ENCODE data around the gene INSL3.

The INSL3 gene

GRCh38 chr19:17860993-17861360 lies 39.7 kb upstream of the INSL3 start:
- no CpG with 5 or more reads among the region's 7 CpGs for WGBS (ENCODE audit: insufficient coverage, insufficient read length)
- Histone ChIP-seq H3K4me3 (ENCODE audit: low read length) (peak overlapping the region; percentile 96; the same call in 1 of the 2 replicates), H3K27me3 (ENCODE audit: control insufficient read depth, insufficient read depth, low read length) (no peaks in the 10 kb centered on the region), H3K27ac (ENCODE audit: low read length) (no peak overlapping the region), H3K9me3 (ENCODE audit: control insufficient read depth, insufficient read depth, low read length) (no peaks in the 10 kb centered on the region), H3K4me1 (ENCODE audit: control insufficient read depth, insufficient read depth, low read length) (0 out of 2 replicates have a peak, but pooled peaks cover 2% of the 10 kb centered on the region), H3K36me3 (ENCODE audit: control insufficient read depth, insufficient read depth, low read length) (peaks cover 29% of the 10 kb centered on the region)
- no peak for DNase-seq (ENCODE audit: low read depth, low spot score)

DNA sequence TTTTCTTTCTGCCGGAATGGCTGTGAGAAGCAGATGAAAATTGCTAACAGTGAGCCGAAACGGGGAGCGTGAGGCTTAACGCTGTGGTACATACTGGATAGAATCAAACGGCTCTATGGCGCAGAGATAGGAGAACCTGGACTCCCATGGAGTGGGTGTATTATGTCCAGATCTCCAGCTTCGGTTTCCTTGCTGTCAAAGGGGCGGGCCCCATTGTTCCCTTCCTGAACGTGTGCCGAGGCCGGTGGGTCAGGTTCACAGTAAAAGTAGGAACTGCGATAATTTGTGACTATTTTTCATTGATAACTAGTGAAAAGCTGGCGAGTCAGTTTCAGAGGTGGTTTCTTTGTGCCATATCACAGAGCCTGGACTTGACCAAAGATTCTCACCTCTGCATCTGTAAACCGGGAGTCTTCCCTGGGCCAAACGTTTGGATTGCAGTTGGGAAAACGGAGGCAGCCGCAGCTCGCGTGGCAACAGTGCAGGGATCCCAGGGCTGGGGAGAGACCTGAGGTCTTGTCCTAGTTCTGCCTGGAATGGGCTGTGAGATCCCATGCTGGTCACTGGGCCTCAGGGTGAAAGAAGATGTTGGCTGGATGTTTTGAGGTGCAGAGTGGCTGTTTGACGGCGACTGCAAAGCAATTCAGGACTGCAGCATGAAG lies 39.1 kb upstream of the INSL3 start:
- no CpG with 5 or more reads among the region's 22 CpGs for WGBS (ENCODE audit: insufficient coverage, insufficient read length)
- Histone ChIP-seq H3K36me3 (ENCODE audit: control insufficient read depth, insufficient read depth, low read length) (peaks cover 29% of the 10 kb centered on the region), H3K4me1 (ENCODE audit: control insufficient read depth, insufficient read depth, low read length) (no peaks in the 10 kb centered on the region), H3K9me3 (ENCODE audit: control insufficient read depth, insufficient read depth, low read length) (no peaks in the 10 kb centered on the region), H3K27ac (ENCODE audit: low read length) (no peak overlapping the region), H3K4me3 (ENCODE audit: low read length) (peak overlapping the region; percentile 96), H3K27me3 (ENCODE audit: control insufficient read depth, insufficient read depth, low read length) (no peaks in the 10 kb centered on the region)
- DNase-seq (ENCODE audit: low read depth, low spot score) = no peak

- Histone ChIP-seq H3K27ac (ENCODE audit: low read length) (no peak within 1 kb of the TSS), H3K27me3 (ENCODE audit: control insufficient read depth, insufficient read depth, low read length) (no peaks in the 10 kb centered on the region), H3K9me3 (ENCODE audit: control insufficient read depth, insufficient read depth, low read length) (no peaks in the 10 kb centered on the region), H3K4me1 (ENCODE audit: control insufficient read depth, insufficient read depth, low read length) (no peaks in the 10 kb centered on the region), H3K36me3 (ENCODE audit: control insufficient read depth, insufficient read depth, low read length) (peaks cover 29% of the 10 kb centered on the region), H3K4me3 (ENCODE audit: low read length) (peak within 1 kb of the TSS; percentile 96)
- DNase-seq (ENCODE audit: low read depth, low spot score) = peak; percentile 99
- WGBS (ENCODE audit: insufficient coverage, insufficient read length) = no CpG with 5 or more reads among the region's 80 CpGs
Observed at GRCh38 chr19:17859533-17860330, 38.4 kb upstream of the INSL3 start, which contains the start of gene RPL18A. Gene RPL18A, plus strand, starts transcription at chr19:17859910. Its CDS starts 47 bp downstream, at chr19:17859957.

GRCh38 chr19:17855280-17856152 lies 34.2 kb upstream of the INSL3 start:
- no CpG with 5 or more reads among the region's 29 CpGs for WGBS (ENCODE audit: insufficient coverage, insufficient read length)
- no peak for DNase-seq (ENCODE audit: low read depth, low spot score)
- no peaks in the 10 kb centered on the region for H3K9me3 ChIP-seq (ENCODE audit: control insufficient read depth, insufficient read depth, low read length)

GRCh38 chr19:17854061-17854460 lies 32.7 kb upstream of the INSL3 start:
- DNase-seq (ENCODE audit: low read depth, low spot score) = no peak
- no peak overlapping the region for H3K4me3 ChIP-seq (ENCODE audit: low read length)
- WGBS (ENCODE audit: insufficient coverage, insufficient read length) = no CpG with 5 or more reads among the region's 6 CpGs
- H3K4me1 ChIP-seq (ENCODE audit: control insufficient read depth, insufficient read depth, low read length) = no peaks in the 10 kb centered on the region
- no peaks in the 10 kb centered on the region for H3K9me3 ChIP-seq (ENCODE audit: control insufficient read depth, insufficient read depth, low read length)
- H3K27me3 ChIP-seq (ENCODE audit: control insufficient read depth, insufficient read depth, low read length) = no peaks in the 10 kb centered on the region
- no peak overlapping the region for H3K27ac ChIP-seq (ENCODE audit: low read length)
- H3K36me3 ChIP-seq (ENCODE audit: control insufficient read depth, insufficient read depth, low read length) = no peaks in the 10 kb centered on the region

More at GRCh38 chr19:17855280-17856152, 34.2 kb upstream of the INSL3 start:
- no peaks in the 10 kb centered on the region for H3K27me3 ChIP-seq (ENCODE audit: control insufficient read depth, insufficient read depth, low read length)
- no peaks in the 10 kb centered on the region for H3K36me3 ChIP-seq (ENCODE audit: control insufficient read depth, insufficient read depth, low read length)
- H3K27ac ChIP-seq (ENCODE audit: low read length) = no peak overlapping the region
- no peaks in the 10 kb centered on the region for H3K4me1 ChIP-seq (ENCODE audit: control insufficient read depth, insufficient read depth, low read length)
- H3K4me3 ChIP-seq (ENCODE audit: low read length) = no peak overlapping the region

DNA sequence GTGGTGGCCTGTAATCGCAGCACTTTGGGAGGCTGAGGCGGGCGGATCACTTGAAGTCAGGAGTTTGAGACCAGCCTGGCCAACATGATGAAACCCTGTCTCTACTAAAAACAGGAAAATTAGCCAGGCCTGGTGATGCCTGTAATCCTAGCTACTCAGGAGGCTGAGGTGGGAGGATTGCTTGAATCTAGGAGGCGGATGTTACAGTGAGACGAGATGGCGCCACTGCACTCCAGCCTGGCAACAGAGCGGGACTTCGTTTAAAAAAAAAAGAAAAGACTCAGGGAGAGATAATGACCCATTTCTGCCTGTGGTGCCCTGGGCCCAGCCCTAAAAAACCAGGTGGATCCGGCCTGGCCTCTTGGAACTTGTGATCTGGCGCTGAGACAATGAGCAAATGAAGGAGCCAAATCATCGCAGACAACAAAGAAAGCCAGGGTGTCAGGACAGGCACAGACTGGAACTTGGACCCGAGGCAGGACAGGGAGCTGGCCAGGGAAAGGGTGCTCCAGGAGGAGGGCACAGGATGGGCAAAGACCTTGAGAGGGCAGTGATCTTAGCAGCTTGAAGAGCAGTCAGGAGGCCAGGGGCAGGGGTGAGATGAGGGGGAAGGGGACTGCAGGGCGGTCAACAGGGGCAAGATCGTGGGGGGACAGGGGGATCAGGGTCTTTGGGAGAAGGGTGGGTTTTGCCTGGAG lies 27.4 kb upstream of the INSL3 start:
- Histone ChIP-seq H3K9me3 (ENCODE audit: control insufficient read depth, insufficient read depth, low read length) (no peaks in the 10 kb centered on the region), H3K4me1 (ENCODE audit: control insufficient read depth, insufficient read depth, low read length) (no peaks in the 10 kb centered on the region), H3K36me3 (ENCODE audit: control insufficient read depth, insufficient read depth, low read length) (no peaks in the 10 kb centered on the region), H3K4me3 (ENCODE audit: low read length) (no peak overlapping the region), H3K27me3 (ENCODE audit: control insufficient read depth, insufficient read depth, low read length) (no peaks in the 10 kb centered on the region), H3K27ac (ENCODE audit: low read length) (no peak overlapping the region)
- WGBS (ENCODE audit: insufficient coverage, insufficient read length) = no CpG with 5 or more reads among the region's 14 CpGs
- DNase-seq (ENCODE audit: low read depth, low spot score) = no peak

DNA sequence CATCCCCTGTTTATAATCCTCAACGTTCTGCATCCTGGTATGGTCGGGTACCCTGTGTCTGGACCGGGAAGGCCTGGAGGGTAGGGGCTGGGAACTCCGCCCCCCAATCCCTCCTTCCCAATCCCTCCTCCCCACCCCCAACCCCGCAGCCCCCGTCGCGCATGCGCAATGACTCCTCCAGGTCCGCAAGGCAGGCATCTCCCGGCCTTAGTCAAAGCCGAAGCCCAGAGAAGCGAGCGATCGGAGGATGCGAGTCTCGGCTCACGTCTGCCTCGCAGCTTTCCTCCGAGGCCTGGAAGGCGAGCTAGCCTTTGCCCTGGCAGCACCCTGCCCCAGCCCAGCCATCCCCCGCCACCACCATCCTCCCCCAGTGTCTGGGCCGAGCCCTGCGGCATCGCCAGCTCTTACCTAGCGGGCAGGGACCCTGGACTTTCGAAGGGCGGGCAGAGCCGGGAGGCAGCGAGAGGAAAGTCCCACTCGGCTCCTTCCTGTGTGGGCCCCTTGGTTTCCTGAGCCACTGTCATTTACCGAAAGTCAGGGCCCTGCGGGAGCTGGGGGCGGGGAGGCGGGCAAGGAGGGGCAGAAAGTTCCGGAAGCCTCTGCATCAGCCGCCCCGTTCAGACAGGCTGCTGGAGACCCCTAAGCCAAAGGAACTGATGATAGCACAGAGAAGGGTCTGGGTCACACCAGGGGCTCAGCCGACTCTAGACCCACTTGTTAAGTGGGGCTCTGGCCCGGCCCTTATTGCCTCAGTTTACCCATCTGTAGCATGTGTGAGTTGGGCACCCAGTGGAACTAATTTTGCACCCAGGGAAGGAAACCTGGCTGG lies 26.4 kb upstream of the INSL3 start, which contains the start of gene JAK3:
TSS of gene JAK3 (minus strand) at position 445 of the 829 bp plus-strand sequence. CDS start 3,565 bp downstream, outside the sequence.
- no peaks in the 10 kb centered on the region for H3K27me3 ChIP-seq (ENCODE audit: control insufficient read depth, insufficient read depth, low read length)
- no peak within 1 kb of the TSS; the same call in 1 of the 2 replicates for H3K4me3 ChIP-seq (ENCODE audit: low read length)
- H3K4me1 ChIP-seq (ENCODE audit: control insufficient read depth, insufficient read depth, low read length) = no peaks in the 10 kb centered on the region
- no peaks in the 10 kb centered on the region for H3K36me3 ChIP-seq (ENCODE audit: control insufficient read depth, insufficient read depth, low read length)
- WGBS (ENCODE audit: insufficient coverage, insufficient read length) = no CpG with 5 or more reads among the region's 40 CpGs
- DNase-seq (ENCODE audit: low read depth, low spot score) = no peak
- H3K27ac ChIP-seq (ENCODE audit: low read length) = no peak within 1 kb of the TSS
- no peaks in the 10 kb centered on the region for H3K9me3 ChIP-seq (ENCODE audit: control insufficient read depth, insufficient read depth, low read length)

GRCh38 chr19:17846146-17846545 lies 24.8 kb upstream of the INSL3 start:
- no peak overlapping the region for H3K4me3 ChIP-seq (ENCODE audit: low read length)
- no peak for DNase-seq (ENCODE audit: low read depth, low spot score)
- H3K27ac ChIP-seq (ENCODE audit: low read length) = no peak overlapping the region
- H3K4me1 ChIP-seq (ENCODE audit: control insufficient read depth, insufficient read depth, low read length) = no peaks in the 10 kb centered on the region; the same call in 1 of the 2 replicates
- no peaks in the 10 kb centered on the region for H3K36me3 ChIP-seq (ENCODE audit: control insufficient read depth, insufficient read depth, low read length)
- WGBS (ENCODE audit: insufficient coverage, insufficient read length) = no CpG with 5 or more reads among the region's 8 CpGs
- H3K9me3 ChIP-seq (ENCODE audit: control insufficient read depth, insufficient read depth, low read length) = no peaks in the 10 kb centered on the region
- H3K27me3 ChIP-seq (ENCODE audit: control insufficient read depth, insufficient read depth, low read length) = no peaks in the 10 kb centered on the region

- Histone ChIP-seq H3K9me3 (ENCODE audit: control insufficient read depth, insufficient read depth, low read length) (no peaks in the 10 kb centered on the region), H3K4me3 (ENCODE audit: low read length) (no peak overlapping the region), H3K27ac (ENCODE audit: low read length) (no peak overlapping the region), H3K4me1 (ENCODE audit: control insufficient read depth, insufficient read depth, low read length) (peaks cover 2% of the 10 kb centered on the region; the same call in 1 of the 2 replicates), H3K27me3 (ENCODE audit: control insufficient read depth, insufficient read depth, low read length) (no peaks in the 10 kb centered on the region), H3K36me3 (ENCODE audit: control insufficient read depth, insufficient read depth, low read length) (no peaks in the 10 kb centered on the region)
- no peak for DNase-seq (ENCODE audit: low read depth, low spot score)
- WGBS (ENCODE audit: insufficient coverage, insufficient read length) = no CpG with 5 or more reads among the region's 14 CpGs
Observed at GRCh38 chr19:17843908-17844490, 22.7 kb upstream of the INSL3 start.

Data from iPS DF 6.9 (cell line).